GM12878 (cell line): ENCODE data around the gene NTM. TPM values are rescaled to one million over a fixed set of nuclear protein-coding genes. Genes with fewer than 3 reads are reported as not detected.

ENCODE experiments used
- BHLHE40 ChIP-seq, 2 experiments: fragments of 450-650 bp in 1 of 2; IDR thresholded peaks; 2 replicates each; pipeline ENCODE4 v1.6.1; 2011 to 2017; ENCODE audit warnings: low read depth in 2 of 2, borderline replicate concordance in 1 of 2, improper control_type of control experiment in 1 of 2, low read length in 1 of 2, mild to moderate bottlenecking in 1 of 2
- EED ChIP-seq: sonication (generic); IDR thresholded peaks from 2 replicates; pipeline ENCODE4 v1.6.1; 2016; ENCODE audit warnings: antibody characterized with exemption, low read depth
- GABPA ChIP-seq: IDR thresholded peaks from 2 replicates; pipeline ENCODE4 v1.6.1; 2014; ENCODE audit warnings: antibody characterized with exemption, low read depth, mild to moderate bottlenecking, inconsistent platforms
- IKZF2 ChIP-seq, 2 experiments: fragments of 450-650 bp; IDR thresholded peaks; 2 replicates each; pipeline ENCODE4 v1.6.1; 2017; ENCODE audit warnings: mild to moderate bottlenecking in 2 of 2, moderate library complexity in 2 of 2
- SIN3A ChIP-seq: IDR thresholded peaks from 2 replicates; pipeline ENCODE4 v1.6.1; 2012; ENCODE audit warnings: low read depth, low read length, improper control_type of control experiment
- ZBTB40 ChIP-seq: fragments of 450-650 bp; IDR thresholded peaks from 2 replicates; pipeline ENCODE4 v1.6.1; 2016; ENCODE audit warnings: mild to moderate bottlenecking, moderate library complexity, borderline replicate concordance
- polyA plus RNA-seq, 11 experiments: library from polyadenylated mRNA; depleted of rRNA in 4 of 11; unstranded in 6 of 11; stranded (reverse) in 5 of 11; fragments of >200 nt; fragmentation: Nextera tagmentation in 4 of 11; fragmentation: Illumina TruSeq in 1 of 11; extraction: Ambion mirVana in 4 of 11; extraction: Trizol in 1 of 11; gene quantifications; 1 replicate in 1 of 11; 2 replicates in 10 of 11; pipeline versions ENCODE4 v1.2.1 to v1.2.3, GENCODE V29; 2011 to 2016; ENCODE audit warnings: inconsistent platforms in 2 of 11, missing spikeins in 2 of 11, low read depth in 1 of 11
- total RNA-seq, 4 experiments: library from RNA; depleted of rRNA in 3 of 4; stranded (reverse); fragments of >200 nt in 3 of 4; fragmentation: Illumina TruSeq in 1 of 4; extraction: Trizol in 1 of 4; gene quantifications; 2 replicates each; pipeline versions ENCODE4 v1.2.1 to v1.2.3, GENCODE V29; 2013 to 2021
- TF ChIP-seq, protein P1 (sequence below): fragments of 450-650 bp; IDR thresholded peaks from 2 replicates; pipeline ENCODE4 v1.6.1; 2017; ENCODE audit warnings: low read depth, mild to moderate bottlenecking, moderate library complexity

Gene NTM
- total and polyA plus RNA-seq, 10 of the 15 experiments (the other 5 are each of a cell fraction or from before 2014, with no cell fraction given) = not detected

DNA sequence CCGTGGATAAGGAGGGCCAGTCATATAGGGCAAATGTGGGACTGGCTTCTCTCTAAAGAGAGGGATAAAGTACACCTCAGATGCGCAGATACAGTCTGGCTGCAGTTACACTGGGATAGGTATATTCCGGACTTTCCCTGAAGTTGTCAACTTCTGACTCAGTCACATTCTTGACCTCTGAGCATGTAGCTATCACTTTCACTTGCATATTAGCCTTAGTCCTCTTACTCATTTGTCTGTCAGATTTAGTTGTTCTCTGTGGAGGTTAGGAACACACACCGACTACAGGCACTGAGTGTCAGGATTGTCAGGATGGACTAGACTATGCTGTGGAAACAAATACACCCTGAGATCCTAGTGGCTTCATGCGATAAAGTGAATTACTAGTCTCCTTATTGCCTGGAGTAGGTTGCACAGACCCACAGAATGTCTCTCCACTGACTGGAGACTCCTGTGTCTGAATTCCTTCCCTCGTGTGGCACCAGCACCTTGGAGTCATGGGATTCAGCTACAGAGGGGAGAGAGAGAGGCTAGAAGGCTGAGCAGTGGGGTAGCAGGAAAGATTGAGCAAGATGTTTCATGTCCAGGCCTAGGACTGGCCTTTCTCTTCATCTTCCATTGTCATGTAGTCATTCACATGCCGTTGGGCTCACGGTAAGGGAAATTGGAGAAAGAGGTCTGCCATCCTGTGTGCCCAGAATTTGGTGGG, 654.3 kb downstream of the NTM start (continued):
- TF ChIP-seq ZBTB40 (no peak), BHLHE40 (IDR thresholded peaks at IDR 0.05; ENCODE audit: borderline replicate concordance in 1 of 2, low read depth in 2 of 2, low read length in 1 of 2) (peak in 1 of 2 experiments; percentile 38; a peak in 1 of 4 replicates), GABPA (no peak), SIN3A (no peak), IKZF2 (IDR thresholded peaks at IDR 0.05) (peak; percentile 23 to 24; a peak in 1 of 4 replicates), EED (peak; percentile 42; the same call in 1 of the 2 replicates)
- TF ChIP-seq, protein P1, sequence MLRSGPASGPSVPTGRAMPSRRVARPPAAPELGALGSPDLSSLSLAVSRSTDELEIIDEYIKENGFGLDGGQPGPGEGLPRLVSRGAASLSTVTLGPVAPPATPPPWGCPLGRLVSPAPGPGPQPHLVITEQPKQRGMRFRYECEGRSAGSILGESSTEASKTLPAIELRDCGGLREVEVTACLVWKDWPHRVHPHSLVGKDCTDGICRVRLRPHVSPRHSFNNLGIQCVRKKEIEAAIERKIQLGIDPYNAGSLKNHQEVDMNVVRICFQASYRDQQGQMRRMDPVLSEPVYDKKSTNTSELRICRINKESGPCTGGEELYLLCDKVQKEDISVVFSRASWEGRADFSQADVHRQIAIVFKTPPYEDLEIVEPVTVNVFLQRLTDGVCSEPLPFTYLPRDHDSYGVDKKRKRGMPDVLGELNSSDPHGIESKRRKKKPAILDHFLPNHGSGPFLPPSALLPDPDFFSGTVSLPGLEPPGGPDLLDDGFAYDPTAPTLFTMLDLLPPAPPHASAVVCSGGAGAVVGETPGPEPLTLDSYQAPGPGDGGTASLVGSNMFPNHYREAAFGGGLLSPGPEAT = 0 out of 2 replicates have a peak, but pooled peaks have one; percentile 23
